GM21786 (cell line): ENCODE data around the gene GGT7.
"Not testable (repeated sequence)": the region's sequence is repeated elsewhere in the genome, so short reads cannot be mapped to it uniquely, and the experiment has no call there.

ENCODE experiments used
- ATAC-seq: cut with Tn5 transposase; IDR thresholded peaks from one replicate; pipeline ENCODE4 v1.9.1; 2021; ENCODE audit not compliant: unreplicated experiment

Gene GGT7

DNA sequence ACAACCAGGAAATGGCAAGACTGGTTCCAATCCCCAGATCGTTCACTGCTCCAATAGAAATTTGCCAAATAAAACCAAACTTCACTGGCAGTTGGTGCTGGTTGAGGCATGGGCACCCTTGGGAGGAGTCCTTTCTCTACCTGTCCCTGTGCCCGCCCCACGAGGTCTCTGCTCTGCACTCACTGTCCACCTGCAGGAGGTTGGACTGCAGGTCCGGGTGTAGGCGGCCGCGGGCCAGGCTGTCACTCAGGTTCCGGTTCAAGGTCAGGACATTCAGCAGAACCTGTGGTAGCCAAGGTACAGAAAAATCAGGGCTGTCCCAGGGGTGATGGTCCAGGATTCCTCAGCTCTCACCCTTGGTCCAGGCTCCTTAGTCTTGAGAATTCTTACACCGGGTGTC, 22.9 kb downstream of the GGT7 start:
- no peak for ATAC-seq

DNA sequence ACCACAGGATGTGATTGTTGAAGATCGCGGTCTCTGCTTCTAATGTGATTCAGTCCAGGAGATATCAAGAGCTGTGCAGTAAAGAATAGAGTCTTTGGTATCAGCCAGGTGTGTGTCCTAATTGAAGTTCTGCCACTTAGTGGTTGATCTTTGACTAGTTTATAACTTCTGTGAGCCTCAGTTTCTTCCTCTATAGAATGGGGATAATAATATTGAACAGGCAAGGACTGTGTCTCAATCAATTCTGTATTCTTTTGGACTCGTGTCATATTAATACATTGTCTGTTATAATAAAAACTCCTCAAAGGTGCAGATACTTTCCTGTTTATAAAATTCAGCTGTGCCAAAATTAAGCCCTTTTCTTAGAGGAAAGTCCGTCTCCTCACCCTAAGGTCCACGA, 24.1 kb downstream of the GGT7 start:
- no peak for ATAC-seq

DNA sequence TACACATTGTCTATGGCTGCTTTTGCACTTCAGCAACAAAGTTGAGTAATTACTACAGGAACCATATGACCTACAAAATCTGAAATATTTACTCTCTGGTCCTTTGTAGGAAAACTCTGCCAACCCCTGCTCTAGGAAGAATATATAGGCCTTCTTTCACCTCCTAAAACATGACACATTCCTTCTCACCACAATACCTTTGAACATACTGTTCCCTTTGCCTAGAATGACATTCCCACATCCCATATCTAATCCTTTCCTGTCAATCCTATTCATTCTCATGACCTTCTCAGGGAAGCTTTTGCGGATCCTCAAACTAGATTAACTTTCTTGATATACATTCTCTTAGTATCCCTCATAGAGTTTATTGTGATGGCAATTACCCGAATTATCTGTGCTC, 29.2 kb downstream of the GGT7 start:
- ATAC-seq = no peak

DNA sequence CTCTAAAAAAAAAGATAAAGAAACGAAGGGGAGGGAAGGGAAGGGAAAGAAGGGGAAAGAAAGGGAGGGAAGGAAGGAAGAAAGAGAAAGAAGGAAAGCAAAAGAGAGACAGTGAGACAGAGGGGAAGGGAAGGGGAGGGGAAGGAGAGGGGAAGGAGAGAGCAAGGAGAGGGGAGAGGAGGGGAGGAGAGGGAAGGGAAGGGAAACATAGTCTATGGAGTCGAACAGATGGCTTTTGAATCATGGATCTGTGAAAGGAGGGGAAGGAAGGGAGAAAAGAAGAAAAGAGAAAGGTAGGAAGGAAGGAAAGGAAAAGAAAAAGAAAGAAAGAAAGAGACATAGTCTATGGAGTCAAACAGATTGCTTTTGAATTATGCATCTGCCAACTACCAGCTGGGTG, 30.5 kb downstream of the GGT7 start:
- no peak for ATAC-seq

DNA sequence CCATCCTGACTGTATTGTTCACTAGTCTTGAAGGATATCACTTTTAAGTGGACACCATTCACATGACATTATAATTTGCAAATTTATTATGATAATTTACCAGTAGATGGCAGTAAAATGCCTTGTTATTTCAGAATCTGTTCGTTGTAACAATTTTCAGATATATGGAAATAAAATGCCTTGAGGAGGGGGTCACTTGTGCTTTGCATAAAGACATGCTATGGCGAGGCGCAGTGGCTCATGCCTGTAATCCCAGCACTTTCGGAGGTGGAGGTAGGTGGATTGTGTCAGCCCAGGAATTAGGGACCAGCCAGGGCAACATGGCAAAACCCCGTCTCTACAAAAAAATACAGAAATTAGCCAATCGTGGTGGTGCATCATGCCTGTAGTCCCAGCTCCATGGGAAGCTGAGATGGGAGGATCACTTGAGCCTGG, 38.2 kb downstream of the GGT7 start:
- ATAC-seq = no peak

DNA sequence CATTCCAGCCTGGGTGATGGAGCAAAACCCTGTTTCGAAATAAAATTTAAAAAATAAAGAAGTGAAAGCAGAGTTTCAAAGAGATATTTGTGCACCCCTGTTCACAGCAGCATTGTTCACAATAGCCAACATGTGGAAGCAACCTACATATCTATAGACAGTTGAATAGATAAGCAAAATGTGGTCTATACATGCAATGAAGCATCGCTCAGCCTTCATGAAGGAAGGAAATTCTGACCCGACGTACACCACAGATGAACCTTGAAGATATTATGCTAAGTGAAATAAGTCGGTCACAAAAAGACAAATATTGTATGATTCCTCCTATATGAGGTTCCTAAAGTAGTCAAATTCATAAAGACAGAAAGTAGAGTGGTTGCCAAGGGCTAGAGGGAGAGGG, 40.7 kb downstream of the GGT7 start:
- ATAC-seq = no peak

DNA sequence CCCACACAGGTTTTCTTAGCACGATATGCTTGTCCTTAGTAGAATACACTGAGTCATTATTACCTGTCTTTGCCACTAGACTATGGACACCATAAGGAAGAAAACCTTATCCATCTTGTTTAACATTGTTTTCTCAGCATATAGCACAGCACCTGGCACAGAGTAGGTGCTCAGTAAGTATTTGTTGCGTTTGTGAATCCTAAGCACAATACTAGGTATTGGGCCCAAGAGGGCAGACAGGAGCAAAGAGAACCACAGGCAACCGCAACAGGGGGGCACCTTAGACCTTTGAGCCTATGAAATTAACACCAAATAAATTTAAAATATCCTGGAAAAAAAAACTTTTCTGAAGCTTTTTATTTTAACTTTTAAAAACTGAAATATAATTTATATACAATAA, 43.5 kb downstream of the GGT7 start:
- no peak for ATAC-seq

DNA sequence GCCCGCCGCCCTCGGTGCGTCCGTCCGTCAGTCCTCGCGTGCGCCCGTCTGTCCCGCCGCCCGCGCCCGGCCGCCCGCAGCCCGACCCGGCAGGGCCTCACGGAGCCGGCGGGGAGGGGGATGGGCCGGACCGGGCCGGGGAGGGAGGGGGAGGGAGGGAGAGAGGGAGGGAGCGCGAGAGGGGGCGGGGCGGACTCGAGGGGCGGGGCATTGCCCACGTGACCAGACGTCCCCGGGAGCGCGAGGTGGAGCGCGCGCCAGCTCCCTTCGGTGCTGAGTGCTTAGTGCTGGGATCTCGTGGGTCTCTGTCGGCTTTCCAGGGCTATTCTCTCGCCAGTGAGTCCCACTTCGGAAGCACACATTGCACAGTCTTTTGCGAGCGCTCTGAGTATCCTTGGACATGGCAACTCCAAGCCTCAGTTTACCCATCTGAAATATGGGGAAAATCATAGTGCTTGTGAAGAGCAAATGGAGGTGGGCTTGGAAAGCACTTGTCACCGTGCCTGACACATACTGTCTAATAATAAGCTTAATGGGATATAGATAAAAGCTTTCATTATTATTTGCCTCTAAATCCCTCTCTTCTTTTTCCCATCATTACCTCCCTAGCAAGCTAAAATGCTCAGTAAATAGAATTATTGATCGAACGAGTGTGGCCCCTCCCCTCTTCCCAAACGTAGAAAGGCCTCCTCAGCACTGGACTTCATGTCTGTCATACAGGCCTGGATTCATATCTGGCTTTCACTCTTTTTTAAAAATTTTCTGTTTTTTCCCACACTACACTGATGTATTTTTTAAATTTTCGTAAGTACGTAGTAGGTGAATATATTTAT, 46.9 kb downstream of the GGT7 start, which contains the start of gene NCOA6:
TSS of gene NCOA6 (minus strand) at position 122 of the 833 bp plus-strand sequence. CDS start 43,296 bp downstream, outside the sequence.
- peak; percentile 49 for ATAC-seq

DNA sequence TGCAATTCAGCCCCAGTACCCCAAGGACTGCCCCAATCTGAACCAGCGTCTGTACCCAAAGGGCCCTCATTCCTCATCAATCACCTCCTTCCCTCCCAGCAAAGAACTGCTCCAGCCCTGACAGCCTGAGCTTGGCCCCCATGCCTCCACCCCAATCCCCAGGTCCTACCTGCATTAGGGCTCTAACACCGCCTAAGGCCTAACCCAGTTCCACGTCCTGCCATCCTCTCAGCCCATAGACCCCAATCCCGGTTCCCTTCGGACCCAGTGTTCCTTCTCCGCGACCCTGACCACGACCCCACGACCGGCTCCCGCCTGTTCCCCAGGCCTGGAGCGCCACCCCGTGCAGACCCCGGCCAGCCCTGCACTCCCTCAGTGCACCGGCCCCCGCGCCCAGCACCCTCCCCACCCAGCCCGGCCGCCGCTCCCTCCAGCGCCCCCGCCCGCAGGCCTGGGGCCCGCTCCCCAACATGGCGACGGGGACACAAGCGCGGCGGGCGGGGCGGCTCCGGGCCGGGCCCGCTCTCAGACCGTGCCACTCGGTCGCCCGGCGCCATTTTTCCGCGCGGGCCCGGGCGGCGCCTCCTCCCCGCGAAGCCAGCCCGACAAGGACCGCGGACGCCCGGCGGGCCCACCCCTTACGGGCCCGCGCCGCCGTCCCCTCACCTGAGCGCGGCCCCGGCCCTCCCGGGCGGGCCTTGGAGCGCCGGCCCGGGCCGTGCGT, 47.7 kb downstream of the GGT7 start:
- peak; percentile 60 for ATAC-seq

DNA sequence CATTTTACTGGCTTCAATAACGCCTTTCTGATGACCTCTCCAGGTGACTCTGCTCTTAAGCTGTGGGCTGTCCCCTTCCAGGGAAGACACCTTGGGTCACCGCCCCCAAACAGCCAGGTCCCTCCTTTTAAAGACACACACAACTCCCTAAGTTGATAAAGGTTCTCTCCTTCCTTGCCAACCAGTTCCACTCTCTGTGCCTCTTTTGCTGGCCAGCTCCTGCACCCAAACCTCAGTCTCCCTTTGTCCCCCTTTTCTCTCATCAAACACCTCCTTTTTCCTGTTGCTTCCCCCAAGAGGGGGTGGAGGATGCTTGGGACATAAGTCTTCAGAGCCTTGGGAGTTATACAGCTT, 48.2 kb downstream of the GGT7 start:
- peak; percentile 55 for ATAC-seq

DNA sequence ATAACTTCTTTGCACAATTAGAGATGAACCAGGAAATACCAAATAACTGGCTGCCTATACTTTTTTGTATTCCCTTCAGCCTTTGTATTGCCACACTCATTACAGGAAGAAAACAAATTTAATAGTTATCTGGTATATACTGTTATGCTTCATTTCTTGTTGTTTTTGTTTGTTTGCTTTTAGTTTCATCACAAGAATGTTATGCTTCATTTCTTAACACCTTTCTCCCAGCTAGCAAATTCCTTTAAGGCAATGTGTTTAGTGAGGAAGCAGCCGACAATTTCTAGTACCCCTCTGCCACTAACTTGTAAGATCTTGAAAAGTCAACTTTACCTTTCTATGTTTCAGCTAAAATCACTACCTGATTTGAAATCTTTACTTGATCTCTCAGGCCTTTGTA, 48.6 kb downstream of the GGT7 start:
- ATAC-seq = no peak

DNA sequence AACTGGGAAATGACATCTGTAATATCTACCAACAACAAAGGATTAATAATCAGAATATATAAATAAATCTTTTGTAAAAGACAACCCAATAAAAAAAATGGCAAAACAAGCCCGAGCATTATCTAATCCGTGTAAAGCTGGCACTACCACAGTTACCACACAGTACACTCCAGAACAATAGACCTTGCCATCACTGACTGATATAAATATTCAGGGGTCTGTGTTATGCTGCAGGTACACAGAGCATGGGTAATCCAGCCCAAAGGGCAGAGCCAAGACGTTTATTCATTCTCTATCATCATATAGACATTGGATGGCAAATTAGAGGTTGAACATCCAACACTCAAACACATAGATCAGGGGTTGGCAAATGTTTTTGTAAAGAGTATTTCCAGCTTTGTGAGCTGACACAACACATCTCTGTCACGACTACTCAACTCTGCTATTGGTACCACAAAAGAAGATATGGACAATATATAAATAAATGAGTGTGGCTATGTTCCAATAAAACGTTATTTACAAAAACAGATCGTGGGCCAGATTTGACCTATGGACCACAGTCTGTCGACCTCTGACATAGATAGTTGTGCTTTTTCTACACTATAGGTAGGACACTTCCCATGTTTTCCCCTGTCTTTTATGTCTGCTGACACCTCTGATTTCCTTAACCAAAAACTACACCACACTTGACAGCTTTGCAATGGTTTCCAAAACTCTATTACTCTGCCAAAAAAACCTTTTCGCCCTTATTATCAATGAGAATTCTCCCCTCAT, 51.7 kb downstream of the GGT7 start:
- ATAC-seq = no peak

DNA sequence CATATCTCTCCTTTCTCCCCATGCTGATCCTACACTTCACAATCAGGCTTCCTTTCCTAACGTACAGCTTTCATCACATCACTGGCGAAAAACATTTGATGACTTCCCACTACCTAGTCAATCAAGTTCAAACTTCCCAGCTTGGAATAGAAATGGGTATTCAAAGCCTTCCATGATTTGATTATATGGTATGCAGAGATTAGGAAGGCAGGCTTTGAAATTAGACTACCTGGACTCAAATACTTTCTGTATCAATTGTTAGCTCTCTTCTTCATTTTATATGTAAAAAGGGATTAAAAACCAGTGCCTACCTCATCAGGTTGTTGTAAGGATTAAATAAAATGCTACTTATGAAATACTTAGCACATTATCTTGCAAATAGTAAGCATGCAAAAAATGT, 54.9 kb downstream of the GGT7 start:
- ATAC-seq = no peak

DNA sequence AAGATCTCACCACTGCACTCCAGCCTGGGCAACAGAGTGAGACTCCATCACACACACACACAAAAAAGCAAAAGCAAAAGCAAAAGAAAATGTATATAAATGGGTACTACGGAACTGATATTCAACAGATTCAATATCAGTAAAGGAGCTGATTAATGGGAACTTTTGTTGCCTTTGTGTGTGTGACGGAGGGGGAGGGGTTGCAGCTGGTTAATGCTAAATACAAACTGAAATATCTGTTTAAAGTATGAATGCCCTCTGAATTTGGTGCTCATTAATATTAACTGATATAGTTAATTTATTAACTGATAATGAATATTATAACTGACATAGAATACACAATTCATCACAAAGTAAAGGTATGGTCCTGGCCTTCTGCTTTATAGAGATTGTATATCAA, 55.6 kb downstream of the GGT7 start:
- ATAC-seq = no peak

DNA sequence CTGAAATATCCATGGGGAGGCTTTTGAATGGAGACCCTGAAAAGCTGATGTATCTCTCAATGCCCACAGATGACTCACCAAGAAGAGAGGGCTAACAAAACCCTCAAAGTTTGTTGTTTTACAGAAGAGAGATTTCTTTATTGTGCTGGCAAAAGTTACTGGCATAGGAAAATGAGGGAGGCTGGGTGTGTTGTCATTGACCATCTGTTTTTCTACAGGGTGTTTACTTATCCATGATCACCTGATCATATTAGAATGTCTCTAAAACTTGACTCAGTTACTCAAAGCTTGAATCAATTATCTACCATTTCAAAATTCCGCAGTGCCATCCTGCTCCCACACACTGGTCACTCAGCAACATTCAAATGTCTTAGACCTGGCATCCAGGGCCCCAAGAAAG, 57.0 kb downstream of the GGT7 start:
- ATAC-seq = no peak

DNA sequence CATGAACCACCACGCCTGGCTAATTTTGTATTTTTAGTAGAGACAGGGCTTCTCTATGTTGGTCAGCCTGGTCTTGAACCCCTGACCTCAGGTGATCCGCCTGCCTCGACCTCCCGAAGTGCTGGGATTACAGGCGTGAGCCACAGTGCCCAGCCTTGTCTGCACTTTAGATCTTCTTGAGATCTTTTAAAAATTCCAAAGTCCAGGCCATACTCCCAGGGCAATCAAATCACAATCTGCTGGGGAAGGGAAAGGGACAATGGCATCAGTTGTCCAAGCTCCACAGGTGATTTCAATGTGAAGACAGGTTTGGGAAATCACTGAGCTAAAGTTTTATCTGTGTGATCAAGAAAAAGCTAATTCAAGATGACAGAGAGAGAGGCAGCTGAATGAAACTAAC, 64.1 kb downstream of the GGT7 start:
- ATAC-seq = no peak

DNA sequence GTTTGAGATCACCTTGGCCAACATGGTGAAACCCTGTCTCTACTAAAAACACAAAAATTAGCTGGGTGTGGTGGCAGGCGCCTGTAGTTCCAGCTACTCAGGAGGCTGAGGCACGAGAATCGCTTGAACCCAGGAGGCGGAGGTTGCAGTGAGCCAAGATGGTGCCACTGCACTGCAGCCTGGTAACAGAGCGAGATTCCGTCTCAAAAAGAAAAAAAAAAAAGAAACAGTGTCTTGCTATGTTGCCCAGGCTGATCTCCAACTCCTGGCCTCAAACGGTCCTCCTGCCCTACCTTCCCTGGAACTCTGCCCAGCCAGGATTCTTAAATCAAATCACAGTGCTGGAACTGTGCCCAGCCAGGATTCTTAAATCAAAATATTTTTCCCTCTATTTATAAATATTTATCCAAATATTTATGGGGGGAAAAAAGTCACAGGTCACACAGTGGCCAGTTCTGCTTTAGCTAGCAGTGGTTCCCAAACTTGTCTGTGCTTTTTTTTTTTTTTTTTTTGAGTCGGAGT, 64.7 kb downstream of the GGT7 start:
- not testable (repeated sequence) for ATAC-seq

DNA sequence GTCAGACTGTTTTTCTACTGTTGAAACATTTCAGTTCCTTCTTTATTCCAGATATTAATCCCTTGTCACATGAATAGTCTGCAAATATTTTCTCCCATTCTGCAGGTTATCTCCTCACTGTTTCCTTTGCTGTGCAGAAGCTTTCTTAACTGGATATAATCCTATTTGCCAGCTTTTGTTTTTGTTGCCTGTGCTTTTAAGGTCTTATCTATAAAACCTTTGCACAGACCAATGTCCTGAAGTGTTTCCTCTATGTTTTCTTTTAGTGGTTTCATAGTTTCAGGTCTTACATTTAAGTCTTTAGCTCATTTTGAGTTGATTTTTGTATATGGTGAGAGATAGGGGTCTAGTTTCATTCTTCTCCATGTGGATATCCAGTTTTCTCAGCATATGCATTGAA, 66.4 kb downstream of the GGT7 start:
- ATAC-seq = no peak

DNA sequence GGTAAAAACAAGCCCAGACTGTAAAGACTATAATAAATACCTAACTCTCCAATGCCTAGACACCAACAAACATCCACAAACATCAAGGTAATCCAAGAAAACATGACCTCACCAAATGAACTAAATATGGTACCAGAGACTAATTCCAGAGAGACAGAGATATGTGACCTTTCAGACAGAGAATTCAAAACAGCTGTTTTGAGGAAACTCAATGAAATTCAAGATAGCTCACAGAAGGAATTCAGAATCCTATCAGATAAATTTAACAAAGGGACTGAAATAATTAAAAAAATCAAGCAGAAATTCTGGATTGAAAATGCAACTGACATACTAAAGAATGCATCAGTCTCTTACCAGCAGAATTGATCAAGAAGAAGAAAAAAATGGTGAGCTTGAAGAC, 73.8 kb downstream of the GGT7 start:
- no peak for ATAC-seq

DNA sequence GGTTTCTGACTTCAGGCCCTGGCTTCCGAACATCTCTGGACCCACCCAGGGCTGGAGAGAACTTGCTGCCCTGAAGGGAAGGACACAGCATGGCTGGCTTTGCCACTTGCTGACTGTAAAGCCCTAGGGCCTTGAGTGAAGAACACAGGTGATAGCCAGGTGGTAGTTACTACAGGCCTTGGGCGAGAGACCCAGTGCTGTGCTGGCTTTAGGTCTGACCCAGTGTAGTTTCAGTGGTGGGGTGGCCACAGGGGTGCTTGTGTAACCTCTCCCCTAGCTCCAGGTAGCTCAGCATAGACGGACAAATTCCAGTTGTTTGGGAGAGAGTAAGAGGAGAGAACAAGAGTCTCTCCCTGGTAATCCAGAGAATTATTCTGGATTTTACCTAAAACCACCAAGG, 74.3 kb downstream of the GGT7 start:
- ATAC-seq = no peak
